AG20443 (cell line): ENCODE data around the gene RHEX.
"Not testable (repeated sequence)": the region's sequence is repeated elsewhere in the genome, so short reads cannot be mapped to it uniquely, and the experiment has no call there.

Experiments
- DNase-seq: peaks from one replicate; pipeline ENCODE4 v3.0.0; 2012; ENCODE audit warnings: low spot score, mixed read lengths

Gene RHEX

DNA sequence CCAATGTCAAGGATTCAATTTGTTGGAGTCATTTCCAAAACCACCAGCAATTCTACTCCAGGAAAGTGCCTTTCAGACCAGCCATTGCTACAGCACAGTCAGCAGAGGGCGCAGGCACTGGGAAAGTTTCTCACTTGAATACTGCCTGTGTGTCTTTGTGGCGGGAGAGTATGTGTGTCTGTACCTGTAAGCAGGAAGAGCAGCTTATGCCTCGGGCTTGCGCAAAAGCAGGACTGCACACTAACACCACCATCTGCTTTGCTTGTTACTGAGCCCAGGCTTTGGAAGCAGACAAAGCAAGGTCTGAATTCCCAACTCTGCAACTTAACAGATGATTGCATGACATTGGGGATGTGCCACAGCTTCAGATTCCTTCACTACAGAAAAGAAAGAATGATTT lies 22.3 kb upstream of the RHEX start:
- peak; percentile 71 for DNase-seq

DNA sequence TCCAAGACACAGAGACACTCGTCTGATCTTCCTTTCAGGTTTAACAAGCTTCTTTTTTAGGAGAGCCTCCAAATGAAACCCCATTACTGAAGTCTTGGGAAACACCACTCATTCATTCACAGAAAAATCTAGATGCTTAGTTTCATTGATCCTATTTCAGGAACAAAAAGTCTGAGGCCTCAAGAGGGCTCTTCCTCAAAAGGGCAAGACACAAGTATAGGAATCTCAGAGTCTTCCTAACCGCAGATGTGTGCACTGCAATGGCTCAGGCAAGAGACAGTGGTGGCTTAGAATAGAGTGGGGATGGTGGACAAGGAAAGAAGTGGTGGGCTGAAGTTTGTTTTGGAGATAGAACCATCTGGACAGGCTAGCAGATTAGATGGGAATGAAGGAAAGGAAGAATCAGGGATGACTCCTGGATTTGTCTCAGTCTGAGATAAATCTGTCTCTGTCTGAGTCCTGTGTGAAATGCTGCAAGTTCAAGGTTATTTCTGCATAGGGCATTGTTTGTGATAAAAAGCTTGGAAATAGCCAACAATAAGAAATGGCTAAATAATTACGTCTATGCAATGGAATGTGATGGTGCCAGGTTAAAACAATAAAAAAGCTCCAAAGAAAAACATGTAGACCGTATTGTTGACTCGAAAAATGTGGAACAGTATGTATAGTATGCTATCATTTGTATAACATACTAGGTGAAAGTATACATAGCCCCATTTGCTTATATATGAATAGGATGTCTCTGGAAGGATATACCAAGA lies 20.4 kb upstream of the RHEX start:
- DNase-seq = no peak

DNA sequence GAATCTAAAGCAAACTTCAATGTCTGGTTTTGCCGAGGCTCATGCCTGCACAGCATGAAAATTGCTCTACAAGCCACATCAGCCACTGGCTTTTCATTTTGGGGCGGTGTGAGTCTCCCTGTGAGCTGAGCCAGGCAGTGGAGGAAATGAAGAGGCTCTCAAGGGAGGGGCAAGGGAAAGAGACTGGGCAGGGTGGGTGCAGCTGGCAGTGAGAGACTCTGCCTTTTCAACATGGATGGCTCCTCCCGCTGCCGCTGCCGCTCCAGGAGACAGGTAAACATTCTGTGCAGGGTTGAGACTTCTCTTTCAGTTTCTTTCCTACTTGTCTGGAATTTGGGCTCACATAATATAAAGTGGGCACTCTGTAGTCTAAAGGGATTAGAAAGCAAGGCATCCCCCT lies 17.9 kb upstream of the RHEX start:
- DNase-seq = no peak

DNA sequence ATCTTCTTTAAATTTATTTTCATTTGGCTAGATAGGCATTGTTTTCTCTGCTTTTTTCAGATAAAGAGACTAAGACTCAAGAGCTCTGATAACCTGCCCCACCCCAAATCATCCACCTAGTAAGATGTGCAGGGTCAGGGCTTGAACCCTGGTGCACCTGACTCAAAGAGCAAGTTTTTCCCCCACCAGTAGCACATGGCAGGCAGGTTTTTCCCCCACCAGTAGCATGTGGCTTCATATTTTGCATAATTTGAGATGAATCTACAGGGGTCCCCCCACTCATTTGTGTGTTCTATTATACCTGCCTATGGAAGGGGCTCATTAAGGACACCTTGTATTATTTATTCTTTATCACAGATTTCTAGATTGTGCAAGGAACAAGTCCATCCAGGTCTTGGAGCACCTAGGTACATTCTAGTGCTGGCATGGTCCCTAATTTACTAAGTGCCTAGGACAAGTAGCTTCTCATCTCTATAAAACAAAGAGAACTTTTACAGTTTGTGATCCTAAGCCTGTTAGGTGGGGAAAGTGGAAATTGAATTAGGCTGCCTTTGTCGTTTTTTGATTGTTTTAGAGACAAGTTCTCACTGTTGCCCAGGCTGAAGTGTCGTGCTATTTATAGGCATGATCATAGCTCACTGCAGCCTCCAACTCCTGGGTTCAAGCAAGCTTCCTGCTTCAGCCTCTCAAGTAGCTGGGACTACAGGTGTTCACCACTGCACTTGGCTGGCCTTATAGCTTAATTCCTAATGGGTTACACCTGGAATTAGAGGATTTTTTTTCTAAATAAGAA lies 16.1 kb upstream of the RHEX start:
- no peak for DNase-seq

DNA sequence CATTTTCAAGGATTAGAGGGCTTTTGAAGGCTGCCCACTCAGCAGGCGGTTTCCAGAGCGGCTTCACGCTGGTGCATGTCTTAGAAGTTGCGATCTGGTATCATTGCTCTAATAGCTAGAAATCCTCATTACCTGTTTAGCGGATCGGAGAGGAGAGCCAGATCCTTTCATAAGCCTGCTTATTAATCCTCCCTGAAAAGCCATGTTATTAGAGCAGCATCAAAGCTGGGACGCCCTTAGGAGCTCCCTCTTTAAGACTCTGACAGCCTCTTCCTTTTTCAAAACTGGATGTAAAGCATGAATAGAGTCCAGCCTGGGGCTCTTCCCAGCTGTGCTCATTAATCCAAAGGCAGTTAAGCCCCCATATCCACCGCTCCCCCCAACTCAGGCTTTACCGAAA lies 15.4 kb upstream of the RHEX start:
- no peak for DNase-seq

DNA sequence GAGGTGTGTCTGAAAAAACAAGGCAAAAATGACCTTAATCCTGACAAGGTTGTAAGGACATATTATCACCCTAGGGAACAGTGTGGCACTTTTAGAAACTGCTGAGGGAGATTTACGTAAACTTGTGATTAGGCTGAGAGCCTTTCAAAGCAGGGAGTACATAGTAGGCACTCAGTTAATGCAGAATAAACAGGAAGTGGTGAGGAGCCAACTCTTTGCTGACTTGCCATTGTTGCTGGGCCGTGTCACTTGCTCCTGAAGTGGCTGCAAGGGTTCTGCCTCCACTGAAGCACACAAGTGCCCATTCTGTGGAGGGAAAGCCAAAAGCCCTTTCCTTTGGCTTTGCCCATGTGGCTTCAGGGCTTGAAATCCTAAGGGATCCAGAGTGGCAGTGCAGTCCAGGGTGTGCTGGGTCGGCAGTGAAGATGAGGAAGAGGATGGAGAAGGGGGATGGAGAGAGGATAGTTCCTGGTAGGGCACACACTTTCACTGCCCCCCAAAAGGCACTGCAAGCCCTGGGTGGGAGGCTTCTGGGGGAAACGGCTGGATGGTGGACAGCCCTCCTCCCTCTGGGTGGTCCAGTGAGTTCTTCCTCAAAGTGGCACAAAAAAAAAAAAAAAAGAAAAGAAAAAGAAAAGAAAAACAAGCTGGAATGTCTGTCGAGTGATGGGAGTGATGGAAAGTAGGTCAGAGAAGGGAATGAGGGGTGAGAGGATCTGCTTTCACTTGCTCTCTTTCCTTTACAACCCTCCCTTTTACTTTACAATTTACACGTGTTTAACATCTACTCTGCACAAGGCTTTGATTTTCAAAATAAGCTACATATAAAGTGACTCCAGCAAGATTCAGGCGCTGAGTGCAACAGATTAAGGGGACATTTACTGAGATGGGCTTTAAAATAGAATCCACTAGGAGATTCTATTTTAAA lies 13.7 kb upstream of the RHEX start:
- DNase-seq = no peak

DNA sequence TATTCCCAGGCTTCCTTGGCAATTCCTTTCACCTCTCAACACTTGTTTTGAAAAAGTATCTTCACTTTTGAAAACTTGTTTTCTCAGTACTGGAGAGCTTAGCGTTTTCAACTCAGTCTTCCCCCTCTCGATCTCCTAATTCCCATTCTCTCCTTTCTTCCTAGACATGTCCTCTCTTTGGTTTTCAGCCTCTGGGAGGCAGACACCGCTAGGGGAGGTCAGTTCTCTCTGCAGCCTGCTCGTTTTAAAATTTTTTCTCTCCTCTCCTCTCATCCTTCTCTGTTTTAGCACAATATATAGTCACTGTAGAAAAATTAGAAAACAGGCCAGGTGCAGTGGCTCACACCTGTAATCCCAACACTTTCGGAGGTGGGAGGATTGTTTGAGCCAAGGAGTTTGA lies 12.6 kb upstream of the RHEX start:
- no peak for DNase-seq

DNA sequence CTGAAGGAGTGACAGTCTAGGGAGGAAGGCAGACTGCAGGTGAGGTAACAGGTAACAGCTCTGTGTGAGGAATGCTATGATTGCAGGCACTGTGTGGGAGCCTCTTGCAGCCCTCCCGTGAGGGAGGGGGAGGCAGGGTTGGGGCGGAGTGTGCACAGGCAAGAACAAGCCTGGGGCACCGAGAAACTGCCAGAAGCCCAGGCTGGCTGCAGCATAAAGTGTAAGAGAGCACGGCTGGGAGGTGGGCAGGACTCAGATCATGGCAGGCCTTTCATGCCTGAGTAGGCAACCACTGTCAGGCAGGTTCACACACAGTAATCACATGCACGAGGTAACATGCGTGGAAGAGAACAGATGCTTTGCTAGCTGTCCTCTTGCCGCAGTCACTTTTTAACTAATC lies 11.3 kb upstream of the RHEX start:
- no peak for DNase-seq

DNA sequence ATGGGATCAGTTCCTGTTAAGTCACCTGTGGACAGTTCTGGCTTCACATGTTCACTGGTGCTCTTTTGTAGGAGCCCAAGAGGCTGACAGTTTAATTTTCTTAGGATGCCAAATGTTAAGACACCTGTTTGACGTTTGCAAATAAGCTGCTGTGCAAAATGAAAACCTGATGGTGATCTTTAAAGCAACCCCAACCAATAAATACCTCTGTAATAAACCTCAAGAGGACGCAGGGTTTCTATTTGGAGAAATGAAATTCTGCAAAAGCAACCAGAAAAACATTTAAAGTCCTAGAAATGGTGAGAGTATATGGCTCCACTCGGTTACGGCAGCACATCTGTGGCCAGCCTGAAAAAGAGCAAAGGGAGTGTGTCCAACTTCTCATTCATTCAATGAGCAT lies 5.7 kb upstream of the RHEX start:
- no peak for DNase-seq

DNA sequence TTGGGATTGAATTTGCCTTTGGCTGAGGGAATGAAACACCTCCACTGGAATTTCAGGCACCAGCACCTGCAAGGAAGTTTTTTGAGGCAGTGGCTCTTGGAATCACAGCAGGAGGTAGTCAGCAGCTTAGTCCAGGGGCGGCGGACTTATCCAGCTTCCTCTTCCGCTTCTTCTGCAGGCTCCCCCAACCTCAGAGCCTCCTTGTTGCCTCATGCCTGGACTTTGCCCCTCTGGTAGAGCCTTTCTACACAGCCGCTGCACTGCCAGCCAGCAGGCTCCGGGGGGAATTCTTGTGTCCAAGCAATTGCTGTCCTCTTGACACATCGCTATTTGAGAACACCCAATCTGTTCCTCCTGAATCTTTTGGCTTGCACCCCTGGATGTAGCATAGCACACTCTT lies 4.4 kb upstream of the RHEX start:
- no peak for DNase-seq

DNA sequence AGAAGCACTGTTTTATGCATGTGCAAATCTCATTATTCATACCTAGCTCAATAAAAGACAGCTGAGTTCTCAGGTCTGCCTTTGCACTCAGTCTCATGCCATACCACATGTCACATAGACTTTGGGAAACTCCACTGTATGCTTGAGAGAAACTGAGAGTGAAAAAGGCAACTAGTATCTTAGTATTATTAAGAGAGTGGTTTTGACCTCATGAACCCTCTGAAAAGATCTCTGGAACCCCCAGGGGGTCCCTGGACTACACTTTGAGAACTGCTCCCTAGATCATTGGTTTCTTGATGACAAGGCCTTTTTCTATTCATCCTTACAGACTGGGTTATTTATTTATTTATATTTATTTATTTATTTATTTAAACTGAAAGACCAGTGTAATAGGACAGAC lies 3.7 kb upstream of the RHEX start:
- DNase-seq = no peak

DNA sequence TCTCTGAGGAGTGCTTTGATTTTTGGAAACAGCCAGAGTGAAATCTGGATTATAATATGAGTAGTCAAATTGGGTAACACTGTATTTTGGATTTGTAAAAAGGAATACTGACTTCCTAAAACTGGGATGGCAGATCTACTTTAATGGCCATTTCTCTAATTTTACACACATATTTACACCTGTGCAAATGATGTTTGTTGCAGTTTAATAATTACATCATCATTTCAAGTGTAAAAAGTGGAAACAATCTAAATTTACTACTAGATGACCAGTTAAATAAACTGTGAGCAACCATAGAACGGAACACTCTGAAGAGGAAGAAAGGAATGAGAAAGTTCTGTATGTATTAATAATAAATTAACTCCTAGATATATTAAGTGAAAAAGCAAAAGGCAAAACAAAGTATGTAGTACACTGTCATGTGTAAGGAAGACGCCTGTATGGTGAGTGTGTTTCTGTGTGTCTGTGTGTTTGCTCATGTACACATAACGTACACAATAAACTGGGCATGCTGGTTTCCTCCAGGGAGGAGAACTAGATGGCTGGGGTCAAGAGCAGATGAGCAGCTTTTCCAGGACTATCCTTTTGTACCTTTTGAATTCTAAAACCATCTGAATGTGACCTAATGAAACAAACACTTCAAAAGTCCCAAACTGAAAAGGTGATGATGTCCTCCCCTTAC lies 2.9 kb upstream of the RHEX start:
- no peak for DNase-seq

DNA sequence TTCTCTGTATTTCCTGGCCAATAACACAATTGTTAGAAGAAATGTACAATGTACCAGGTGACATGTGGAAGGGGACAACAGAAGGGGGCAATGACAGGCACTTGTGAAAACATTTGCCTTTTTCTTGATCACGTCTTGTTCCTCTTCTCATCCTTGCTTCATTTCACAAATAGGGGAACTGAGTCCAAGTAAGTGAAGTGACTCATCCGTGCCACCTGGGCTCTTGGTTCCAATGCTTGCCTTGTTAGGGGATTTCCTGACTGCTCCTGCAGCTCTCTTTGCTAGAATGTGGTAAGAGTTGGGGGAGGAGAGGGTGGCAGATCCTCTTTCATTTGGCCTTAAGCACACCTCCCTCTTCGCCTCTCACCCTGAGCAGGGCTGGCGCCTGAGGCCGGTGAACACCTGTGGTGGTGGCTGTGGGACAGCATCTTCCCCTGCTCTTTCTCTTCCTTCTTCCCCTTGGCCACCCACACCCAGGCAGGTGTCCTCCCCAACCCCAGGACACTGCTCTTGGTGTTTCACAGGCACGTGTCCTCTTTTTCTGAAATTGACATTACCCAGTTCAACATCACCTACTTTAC lies 2.2 kb upstream of the RHEX start:
- DNase-seq = no peak

DNA sequence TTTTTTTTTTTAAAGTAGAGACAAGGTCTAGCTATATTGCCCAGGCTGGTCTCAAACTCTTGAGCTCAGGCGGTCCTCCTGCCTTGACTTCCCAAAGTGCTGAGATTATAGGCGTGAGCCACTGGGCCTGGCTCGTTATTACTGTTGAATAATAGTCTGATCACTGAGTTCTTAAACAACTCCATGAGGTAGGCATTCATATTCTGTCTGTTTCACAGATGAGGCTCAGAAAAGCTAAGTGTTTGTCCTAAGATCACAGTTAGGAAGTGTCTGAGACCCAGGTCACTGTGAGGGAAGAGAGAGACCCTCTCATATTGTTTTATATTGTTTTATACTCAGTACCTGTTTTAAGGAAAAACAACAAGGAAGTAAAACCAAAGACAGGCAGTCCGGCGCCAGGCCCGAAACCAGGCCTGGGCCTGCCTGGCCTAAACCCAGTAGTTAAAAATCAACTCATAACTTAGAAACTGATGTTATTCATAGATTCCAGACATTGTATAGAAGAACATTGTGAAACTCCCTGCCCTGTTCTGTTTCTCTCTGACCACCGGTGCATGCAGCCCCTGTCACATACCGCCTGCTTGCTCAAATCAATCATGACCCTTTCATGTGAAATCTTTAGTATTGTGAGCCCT lies 625 bp upstream of the RHEX start:
- DNase-seq = not testable (repeated sequence)

DNA sequence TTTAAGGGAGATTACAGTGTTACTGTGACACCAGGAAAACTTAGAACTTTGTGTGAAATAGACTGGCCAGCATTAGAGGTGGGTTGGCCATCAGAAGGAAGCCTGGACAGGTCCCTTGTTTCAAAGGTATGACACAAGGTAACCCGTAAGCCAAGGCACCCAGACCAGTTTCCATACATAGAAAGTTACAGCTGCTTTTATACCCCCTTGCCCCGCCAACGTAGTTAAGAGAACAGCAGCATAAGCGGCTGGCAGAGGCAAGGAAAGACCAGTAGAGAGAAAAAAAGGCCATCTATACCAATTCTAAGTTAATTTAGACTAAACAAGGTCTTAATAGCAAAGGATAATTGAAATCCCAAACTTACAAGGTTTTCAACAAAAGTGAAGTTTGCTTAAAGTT lies 643 bp downstream of the RHEX start:
- not testable (repeated sequence) for DNase-seq

DNA sequence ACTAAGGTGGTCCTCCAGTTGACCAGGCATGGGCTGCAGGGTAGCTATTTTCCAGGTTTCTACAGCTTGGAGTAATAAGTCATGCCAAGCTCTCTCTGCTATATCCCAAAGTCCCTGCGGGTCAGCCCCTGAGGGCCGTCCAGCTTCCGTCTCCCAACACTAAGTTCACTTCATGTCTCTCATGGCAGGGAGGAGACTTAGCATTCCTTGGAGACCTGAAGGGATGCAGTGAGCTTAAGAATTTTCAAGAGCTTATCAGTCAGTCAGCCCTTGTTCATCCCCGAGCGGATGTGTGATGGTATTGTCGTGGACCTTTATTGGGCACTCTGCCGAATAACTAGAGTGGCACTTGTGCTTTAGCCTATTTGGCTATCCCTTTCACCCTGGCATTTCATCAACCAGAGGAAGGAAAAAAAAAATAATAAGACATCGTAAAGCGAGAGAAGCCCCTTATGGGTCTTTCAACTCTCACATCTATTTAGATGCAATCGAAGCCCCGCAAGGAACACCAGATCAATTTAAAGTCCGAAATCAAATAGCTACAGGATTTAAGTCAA lies 2.2 kb downstream of the RHEX start:
- DNase-seq = not testable (repeated sequence)

DNA sequence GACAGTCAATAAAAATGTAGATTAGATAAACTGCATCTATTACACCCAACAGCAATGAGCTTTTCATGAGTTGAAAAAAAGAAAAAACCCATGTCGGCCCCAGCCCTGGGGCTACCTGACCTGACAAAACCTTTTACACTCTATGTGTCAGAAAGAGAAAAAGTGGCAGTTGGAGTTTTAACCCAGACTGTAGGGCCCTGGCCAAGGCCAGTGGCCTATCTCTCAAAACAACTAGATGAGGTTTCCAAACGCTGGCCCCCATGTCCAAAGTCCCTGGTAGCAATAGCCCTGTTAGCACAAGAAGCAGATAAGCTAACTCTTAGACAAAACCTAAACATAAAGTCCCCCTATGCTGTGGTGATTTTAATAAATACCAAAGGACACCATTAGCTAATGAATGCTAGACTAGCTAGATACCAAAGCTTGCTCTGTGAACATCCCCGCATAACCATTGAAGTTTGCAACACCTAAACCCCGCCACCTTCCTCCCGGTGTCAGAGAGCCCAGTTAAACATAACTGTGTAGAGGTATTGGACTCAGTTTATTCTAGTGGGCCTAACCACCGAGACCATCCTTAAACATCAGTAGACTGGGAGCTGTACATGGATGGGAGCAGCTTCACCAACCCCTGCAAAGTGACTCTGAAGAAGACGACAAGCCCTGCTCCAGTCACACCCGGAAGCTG lies 2.8 kb downstream of the RHEX start:
- DNase-seq = not testable (repeated sequence)

DNA sequence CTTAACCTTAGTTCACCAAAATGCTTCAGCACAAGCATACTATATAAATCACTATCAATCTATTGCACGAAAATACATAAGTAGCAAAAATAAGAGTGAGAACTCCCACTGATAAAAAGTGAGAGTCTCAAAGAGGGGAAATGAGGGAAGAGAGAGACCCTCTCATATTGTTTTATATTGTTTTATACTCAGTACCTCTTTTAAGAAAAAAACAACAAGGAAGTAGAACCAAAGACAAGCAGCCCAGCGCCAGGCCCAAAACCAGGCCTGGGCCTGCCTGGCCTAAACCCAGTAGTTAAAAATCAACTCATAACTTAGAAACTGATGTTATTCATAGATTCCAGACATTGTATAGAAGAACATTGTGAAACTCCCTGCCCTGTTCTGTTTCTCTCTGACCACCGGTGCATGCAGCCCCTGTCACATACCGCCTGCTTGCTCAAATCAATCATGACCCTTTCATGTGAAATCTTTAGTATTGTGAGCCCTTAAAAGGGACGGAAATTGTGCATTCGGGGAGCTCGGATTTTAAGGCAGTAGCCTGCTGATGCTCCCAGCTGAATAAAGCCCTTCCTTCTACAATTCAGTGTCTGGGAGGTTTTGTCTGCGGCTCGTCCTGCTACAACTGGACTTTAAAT lies 5.4 kb downstream of the RHEX start:
- not testable (repeated sequence) for DNase-seq

DNA sequence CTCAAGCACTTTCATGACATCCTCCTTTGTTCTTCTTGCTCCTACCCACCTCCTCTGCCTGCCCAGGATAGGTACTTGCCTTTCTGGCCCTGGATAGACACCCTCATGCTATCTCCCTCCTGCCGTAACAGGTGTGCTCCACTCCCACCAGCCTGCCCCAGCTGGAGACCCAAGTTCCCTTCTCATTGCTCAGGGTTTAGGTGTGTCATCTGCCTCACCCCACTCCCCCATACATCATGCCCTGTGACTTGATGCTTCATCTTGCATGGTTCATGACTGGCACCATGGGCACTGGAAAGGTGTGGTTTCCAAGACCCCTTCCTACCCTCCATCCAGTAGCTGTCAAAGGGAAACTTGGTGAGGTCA lies 5.9 kb downstream of the RHEX start:
- DNase-seq = no peak
